ENCODE results near the gene CD46. TPM values are rescaled to one million over a fixed set of nuclear protein-coding genes. Genes with fewer than 3 reads are reported as not detected.

CD46 gene
- total and polyA plus RNA-seq, 8 donors, result 208 to 342 (median 264) TPM

DNA sequence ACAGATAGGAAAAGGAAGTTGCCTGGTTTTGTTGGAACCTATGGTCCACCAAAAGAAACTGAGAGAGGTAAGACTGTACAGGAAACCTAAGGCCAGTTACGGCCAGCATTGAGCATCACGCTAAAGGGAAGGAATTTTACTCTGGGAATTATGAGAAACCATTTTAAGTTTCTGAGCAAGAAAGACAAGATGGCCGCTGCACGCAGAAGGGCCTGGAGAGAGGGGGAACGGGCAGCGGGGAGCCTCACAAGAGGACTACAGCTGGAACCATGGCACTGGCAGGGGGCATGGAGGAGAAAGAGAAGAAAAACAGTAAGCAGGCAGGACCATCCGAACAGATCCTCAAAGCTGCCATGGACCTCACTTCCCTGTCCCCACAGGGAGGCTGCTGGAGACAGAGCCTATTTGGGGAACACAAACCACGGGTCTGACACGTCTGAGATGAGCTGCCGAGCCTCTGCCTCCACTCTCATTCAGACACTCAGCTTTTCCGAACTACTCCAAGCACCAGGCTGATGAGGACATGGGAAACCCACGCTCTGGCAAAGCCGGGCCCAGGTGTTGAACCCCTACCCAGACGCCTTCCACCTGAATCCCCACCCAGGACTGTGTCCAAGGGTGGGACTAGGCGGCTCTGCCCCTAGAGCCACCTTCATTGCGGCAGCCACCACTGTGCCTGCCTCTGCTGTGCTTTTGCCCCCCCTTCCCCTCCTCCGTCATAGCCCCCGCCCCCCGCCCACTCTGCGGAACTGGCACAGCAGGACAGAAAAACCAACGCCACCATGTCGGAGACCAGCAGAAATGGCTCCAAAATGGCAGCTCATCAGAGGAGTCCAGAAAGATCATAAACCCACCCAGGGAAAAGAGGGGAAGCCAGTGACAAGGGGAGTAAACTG is 69.0 kb downstream of the CD46 start:
- no peaks in the 10 kb centered on the region for H3K27me3 ChIP-seq
- intact Hi-C loops (cut with DNase I), result no loop called here
- peaks cover 32 to 97% of the 10 kb centered on the region in 2 donors for H3K4me1 ChIP-seq
- H3K27ac ChIP-seq, result peak overlapping the region in 1 of 2 donors; percentile 98
- TF ChIP-seq CTCF (IDR thresholded peaks at IDR 0.05), result no peak
- ATAC-seq, result no peak
- no peak for DNase-seq
- no peaks in the 10 kb centered on the region for H3K9me3 ChIP-seq
- H3K36me3 ChIP-seq, result peaks cover 0 to 38% of the 10 kb centered on the region in 2 donors
- H3K4me3 ChIP-seq, result peak overlapping the region in 1 of 2 donors; percentile 59

GRCh38 chr1:207821464-207822045 is 69.7 kb downstream of the CD46 start:
- no peak for ATAC-seq
- Histone ChIP-seq H3K27ac (peak overlapping the region; percentile 16 to 98), H3K4me1 (peaks cover 39 to 98% of the 10 kb centered on the region in 2 donors), H3K27me3 (no peaks in the 10 kb centered on the region), H3K36me3 (peaks cover 0 to 33% of the 10 kb centered on the region in 2 donors), H3K4me3 (peak overlapping the region; percentile 38 to 59), H3K9me3 (no peaks in the 10 kb centered on the region)
- no peak for DNase-seq
- intact Hi-C loops (cut with DNase I), result no loop called here
- no peak for TF ChIP-seq CTCF (IDR thresholded peaks at IDR 0.05)

GRCh38 chr1:207822124-207822601 is 70.3 kb downstream of the CD46 start:
- DNase-seq (no peak), ATAC-seq (no peak)
- Histone ChIP-seq H3K4me1 (peaks cover 40 to 98% of the 10 kb centered on the region in 2 donors), H3K9me3 (no peaks in the 10 kb centered on the region), H3K27ac (peak overlapping the region; percentile 95 to 98), H3K36me3 (peaks cover 0 to 27% of the 10 kb centered on the region in 2 donors), H3K4me3 (peak overlapping the region; percentile 38 to 59), H3K27me3 (no peaks in the 10 kb centered on the region)
- TF ChIP-seq CTCF (IDR thresholded peaks at IDR 0.05), result no peak
- intact Hi-C loops (cut with DNase I), result no loop called here

- intact Hi-C loops (cut with DNase I), result no loop called here
These were observed 71.0 kb downstream of the CD46 start for GRCh38 chr1:207822602-207823451.

More at GRCh38 chr1:207822602-207823451, 71.0 kb downstream of the CD46 start:
- peak overlapping the region; percentile 95 to 98 for H3K27ac ChIP-seq
- peak; percentile 74 for ATAC-seq
- H3K27me3 ChIP-seq, result no peaks in the 10 kb centered on the region
- H3K36me3 ChIP-seq, result peaks cover 0 to 20% of the 10 kb centered on the region in 2 donors
- DNase-seq, result peak in 2 of 4 donors; percentile 48 to 84
- H3K4me1 ChIP-seq, result peaks cover 40 to 98% of the 10 kb centered on the region in 2 donors
- H3K9me3 ChIP-seq, result no peaks in the 10 kb centered on the region
- no peak for TF ChIP-seq CTCF (IDR thresholded peaks at IDR 0.05)
- peak overlapping the region; percentile 38 to 59 for H3K4me3 ChIP-seq
